ENCODE measurements around the gene TRAF3IP1.

GRCh38 chr2:238281826-238282480 is 38.4 kb upstream of the TRAF3IP1 start:
- TF ChIP-seq, protein P1, sequence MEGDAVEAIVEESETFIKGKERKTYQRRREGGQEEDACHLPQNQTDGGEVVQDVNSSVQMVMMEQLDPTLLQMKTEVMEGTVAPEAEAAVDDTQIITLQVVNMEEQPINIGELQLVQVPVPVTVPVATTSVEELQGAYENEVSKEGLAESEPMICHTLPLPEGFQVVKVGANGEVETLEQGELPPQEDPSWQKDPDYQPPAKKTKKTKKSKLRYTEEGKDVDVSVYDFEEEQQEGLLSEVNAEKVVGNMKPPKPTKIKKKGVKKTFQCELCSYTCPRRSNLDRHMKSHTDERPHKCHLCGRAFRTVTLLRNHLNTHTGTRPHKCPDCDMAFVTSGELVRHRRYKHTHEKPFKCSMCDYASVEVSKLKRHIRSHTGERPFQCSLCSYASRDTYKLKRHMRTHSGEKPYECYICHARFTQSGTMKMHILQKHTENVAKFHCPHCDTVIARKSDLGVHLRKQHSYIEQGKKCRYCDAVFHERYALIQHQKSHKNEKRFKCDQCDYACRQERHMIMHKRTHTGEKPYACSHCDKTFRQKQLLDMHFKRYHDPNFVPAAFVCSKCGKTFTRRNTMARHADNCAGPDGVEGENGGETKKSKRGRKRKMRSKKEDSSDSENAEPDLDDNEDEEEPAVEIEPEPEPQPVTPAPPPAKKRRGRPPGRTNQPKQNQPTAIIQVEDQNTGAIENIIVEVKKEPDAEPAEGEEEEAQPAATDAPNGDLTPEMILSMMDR (CRISPR knock-in tag; IDR thresholded peaks at IDR 0.05): no peak
- TF ChIP-seq ZNF20 (CRISPR knock-in tag; IDR thresholded peaks at IDR 0.05): no peak
- TF ChIP-seq, protein P2, sequence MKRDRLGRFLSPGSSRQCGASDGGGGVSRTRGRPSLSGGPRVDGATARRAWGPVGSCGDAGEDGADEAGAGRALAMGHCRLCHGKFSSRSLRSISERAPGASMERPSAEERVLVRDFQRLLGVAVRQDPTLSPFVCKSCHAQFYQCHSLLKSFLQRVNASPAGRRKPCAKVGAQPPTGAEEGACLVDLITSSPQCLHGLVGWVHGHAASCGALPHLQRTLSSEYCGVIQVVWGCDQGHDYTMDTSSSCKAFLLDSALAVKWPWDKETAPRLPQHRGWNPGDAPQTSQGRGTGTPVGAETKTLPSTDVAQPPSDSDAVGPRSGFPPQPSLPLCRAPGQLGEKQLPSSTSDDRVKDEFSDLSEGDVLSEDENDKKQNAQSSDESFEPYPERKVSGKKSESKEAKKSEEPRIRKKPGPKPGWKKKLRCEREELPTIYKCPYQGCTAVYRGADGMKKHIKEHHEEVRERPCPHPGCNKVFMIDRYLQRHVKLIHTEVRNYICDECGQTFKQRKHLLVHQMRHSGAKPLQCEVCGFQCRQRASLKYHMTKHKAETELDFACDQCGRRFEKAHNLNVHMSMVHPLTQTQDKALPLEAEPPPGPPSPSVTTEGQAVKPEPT (CRISPR knock-in tag; IDR thresholded peaks at IDR 0.05; ENCODE audit: low read depth): no peak
- TF ChIP-seq ZNF841 (CRISPR knock-in tag; IDR thresholded peaks at IDR 0.05; ENCODE audit: borderline replicate concordance): no peak
- no peak for TF ChIP-seq ZNF549 (CRISPR knock-in tag; IDR thresholded peaks at IDR 0.05)
- TF ChIP-seq NFYC (CRISPR knock-in tag; IDR thresholded peaks at IDR 0.05): no peak
- TF ChIP-seq MED8 (CRISPR knock-in tag; IDR thresholded peaks at IDR 0.05; ENCODE audit: insufficient replicate concordance): no peak
- TF ChIP-seq KLF9 (CRISPR knock-in tag; IDR thresholded peaks at IDR 0.05; ENCODE audit: low read depth): no peak
- TF ChIP-seq ZNF768 (CRISPR knock-in tag; IDR thresholded peaks at IDR 0.05): no peak; the same call in 1 of the 2 replicates
- TF ChIP-seq MTA1 (CRISPR knock-in tag; IDR thresholded peaks at IDR 0.05; ENCODE audit: borderline replicate concordance): no peak; the same call in 1 of the 2 replicates
- no peak for TF ChIP-seq ZFP41 (CRISPR knock-in tag; IDR thresholded peaks at IDR 0.05; ENCODE audit: borderline replicate concordance)
- TF ChIP-seq, protein P3, sequence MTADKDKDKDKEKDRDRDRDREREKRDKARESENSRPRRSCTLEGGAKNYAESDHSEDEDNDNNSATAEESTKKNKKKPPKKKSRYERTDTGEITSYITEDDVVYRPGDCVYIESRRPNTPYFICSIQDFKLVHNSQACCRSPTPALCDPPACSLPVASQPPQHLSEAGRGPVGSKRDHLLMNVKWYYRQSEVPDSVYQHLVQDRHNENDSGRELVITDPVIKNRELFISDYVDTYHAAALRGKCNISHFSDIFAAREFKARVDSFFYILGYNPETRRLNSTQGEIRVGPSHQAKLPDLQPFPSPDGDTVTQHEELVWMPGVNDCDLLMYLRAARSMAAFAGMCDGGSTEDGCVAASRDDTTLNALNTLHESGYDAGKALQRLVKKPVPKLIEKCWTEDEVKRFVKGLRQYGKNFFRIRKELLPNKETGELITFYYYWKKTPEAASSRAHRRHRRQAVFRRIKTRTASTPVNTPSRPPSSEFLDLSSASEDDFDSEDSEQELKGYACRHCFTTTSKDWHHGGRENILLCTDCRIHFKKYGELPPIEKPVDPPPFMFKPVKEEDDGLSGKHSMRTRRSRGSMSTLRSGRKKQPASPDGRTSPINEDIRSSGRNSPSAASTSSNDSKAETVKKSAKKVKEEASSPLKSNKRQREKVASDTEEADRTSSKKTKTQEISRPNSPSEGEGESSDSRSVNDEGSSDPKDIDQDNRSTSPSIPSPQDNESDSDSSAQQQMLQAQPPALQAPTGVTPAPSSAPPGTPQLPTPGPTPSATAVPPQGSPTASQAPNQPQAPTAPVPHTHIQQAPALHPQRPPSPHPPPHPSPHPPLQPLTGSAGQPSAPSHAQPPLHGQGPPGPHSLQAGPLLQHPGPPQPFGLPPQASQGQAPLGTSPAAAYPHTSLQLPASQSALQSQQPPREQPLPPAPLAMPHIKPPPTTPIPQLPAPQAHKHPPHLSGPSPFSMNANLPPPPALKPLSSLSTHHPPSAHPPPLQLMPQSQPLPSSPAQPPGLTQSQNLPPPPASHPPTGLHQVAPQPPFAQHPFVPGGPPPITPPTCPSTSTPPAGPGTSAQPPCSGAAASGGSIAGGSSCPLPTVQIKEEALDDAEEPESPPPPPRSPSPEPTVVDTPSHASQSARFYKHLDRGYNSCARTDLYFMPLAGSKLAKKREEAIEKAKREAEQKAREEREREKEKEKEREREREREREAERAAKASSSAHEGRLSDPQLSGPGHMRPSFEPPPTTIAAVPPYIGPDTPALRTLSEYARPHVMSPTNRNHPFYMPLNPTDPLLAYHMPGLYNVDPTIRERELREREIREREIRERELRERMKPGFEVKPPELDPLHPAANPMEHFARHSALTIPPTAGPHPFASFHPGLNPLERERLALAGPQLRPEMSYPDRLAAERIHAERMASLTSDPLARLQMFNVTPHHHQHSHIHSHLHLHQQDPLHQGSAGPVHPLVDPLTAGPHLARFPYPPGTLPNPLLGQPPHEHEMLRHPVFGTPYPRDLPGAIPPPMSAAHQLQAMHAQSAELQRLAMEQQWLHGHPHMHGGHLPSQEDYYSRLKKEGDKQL (CRISPR knock-in tag; IDR thresholded peaks at IDR 0.05; ENCODE audit: low read depth): no peak
- no peak for TF ChIP-seq NBN (conservative IDR thresholded peaks at IDR 0.05)
- TF ChIP-seq KDM6A (CRISPR knock-in tag; IDR thresholded peaks at IDR 0.05; ENCODE audit: low read depth): no peak
